Activated T-helper 1 cell treated with anti-CD3 and anti-CD28 coated beads, Interleukin-2, amount 50 U/mL, for 16 hours (primary cell): Measurements from ENCODE around the gene ARHGAP26.

Experiments
- DNase-seq, 2 donors: peaks; one replicate each; pipeline ENCODE4 v3.0.0-alpha.2; 2020; ENCODE audit warnings: low read depth in 1 of 2, low spot score in 1 of 2

Gene ARHGAP26

DNA sequence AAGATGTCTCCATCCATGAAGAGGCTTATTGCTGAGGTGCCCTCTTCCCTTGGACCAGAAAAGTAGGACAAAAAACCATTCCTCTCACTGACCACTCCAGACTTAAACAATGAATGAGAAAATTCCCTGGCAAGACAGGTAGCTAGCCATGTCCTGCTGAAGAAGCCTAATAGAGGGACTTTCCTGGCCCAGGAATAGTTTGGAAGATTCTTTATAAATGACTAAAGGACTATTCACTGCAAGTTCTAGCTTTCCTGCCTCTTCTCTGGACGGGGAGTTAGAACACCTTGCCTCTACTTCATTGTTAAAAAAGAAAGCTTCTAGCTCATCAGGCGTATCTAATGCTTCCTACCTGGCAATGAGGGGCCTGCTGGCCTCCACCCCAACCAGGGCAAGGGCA lies 479.7 kb downstream of the ARHGAP26 start:
- no peak for DNase-seq

DNA sequence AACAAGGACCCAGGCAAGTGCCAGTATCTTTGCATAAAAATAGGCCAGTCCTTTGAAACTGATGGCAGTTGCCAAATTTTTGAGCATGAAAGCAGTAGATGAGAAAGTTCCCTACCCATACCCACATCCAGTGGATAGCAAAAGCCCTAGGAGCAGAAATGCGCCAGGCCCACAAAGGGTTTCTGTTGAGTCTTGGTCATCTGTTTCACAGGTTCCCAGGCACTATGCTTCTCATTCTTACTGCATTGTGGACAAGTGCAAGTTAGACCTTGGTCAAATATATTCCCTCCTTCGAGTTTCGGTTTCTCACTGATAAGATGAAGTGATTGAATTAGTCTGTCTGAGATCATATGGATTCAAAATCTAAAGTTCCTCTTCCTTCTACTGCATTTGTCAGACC lies 481.0 kb downstream of the ARHGAP26 start:
- no peak for DNase-seq

DNA sequence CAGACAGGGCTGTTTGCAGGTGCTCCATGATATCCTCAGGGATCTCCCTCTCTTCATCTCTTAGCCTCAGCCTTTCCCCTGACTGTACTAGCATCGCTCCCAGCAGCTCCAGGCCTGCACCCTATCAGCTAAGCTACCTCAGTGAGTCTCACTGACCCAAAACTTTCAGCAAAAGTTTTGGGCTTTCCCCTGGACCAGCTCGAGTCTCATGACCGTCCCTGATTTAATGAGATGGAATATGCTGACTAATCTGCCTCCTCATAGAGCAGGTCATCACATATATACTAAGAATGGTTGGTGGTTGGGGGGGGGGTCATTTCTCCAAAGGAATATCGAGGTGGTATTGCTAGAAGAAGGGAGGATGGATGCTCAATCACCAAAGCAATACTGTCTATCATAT lies 481.8 kb downstream of the ARHGAP26 start:
- DNase-seq = no peak

DNA sequence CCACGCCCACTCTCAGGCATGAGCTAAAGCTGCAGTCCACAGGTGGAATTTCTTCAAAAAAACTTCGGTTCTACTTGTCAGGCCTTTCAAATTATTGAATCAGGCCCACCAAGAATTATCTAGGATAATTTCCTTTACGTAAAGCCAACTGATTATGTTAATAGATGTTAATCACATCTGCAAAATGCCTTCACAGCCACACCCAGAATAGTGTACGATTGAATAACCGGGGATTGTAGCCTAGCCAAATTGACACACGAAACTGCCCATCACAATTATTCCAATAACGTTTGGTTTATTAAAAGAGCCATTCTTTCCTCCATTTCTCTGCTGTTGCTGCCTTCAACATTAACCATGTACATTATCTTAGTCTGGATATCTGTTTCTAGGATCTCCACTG lies 484.6 kb downstream of the ARHGAP26 start:
- DNase-seq = no peak

DNA sequence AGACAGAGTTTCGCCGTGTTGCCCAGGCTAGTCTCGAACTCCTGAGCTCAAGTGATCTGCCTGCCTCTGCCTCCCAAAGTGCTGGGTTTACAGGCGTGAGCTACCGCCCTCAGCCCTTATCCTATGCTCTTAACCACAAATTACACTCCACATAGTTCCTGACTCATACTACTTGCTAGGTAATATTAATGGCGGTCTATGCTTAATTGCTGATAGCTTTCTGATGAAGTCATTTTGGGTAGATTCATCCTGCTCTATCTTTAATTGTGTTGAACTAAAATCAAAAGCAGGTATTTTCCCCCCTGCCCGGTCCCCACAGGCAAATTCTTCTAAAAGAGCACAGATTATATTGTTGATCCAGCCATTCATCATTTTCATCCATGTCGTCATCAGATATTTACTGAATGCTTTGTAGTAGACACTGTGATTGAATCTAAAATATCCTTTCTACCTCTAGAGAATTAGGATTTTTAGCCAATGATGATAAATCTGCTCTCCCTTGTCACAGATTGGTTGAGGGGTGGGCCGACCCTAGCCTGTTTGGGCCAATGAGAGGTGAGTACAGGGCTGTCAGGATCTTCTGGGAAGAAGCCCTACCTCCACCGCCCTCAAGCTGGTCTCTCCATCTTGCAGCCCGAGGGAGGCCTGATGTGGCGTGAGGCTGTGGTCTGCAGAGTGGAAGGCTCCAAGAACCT lies 488.5 kb downstream of the ARHGAP26 start:
- no peak for DNase-seq

DNA sequence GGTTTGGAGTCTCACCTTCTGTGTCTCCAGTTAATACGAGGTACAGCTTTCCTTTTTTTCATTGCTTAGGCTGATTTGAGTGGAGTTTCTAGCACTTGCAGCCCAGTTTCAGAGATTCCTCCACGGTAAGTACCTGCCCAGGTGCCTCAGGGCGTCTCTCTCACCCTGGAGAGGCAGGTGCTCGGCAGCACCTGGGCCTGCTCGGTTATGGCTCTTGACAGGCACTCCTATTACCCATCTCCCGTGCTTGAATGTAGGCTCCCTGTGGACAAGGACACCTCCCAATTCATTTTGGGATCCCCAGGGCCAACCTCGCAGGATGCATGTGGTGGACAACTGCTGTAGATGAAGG lies 489.1 kb downstream of the ARHGAP26 start:
- no peak for DNase-seq

DNA sequence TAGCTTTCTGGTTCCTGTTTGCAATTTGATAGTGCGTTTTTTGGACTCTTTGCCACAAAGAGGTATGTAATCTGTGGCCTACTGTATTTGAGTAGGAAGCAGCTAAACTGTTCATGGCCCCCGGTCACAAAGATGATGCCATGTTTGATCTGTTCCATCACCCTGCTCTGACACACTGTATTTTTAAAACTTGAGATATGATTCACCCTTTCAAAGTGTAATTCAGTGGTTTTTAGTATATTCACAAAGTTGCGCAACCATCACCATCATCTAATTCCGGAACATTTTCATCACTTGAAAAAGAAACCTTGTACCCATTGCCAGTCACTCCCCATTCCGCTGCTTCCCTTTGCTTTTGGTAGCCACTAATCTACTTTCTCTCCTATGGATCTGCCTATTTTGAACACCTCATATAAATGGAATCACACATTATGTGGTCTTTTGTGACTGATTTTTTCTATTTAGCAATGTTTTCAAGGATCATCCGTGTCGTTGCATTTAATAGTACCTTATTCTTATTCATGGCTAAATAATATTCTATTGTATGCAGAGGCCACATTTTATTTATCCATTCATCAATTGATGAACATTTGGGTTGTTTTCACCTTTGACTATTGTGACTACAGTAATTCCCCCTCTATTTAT lies 491.7 kb downstream of the ARHGAP26 start:
- DNase-seq = no peak

DNA sequence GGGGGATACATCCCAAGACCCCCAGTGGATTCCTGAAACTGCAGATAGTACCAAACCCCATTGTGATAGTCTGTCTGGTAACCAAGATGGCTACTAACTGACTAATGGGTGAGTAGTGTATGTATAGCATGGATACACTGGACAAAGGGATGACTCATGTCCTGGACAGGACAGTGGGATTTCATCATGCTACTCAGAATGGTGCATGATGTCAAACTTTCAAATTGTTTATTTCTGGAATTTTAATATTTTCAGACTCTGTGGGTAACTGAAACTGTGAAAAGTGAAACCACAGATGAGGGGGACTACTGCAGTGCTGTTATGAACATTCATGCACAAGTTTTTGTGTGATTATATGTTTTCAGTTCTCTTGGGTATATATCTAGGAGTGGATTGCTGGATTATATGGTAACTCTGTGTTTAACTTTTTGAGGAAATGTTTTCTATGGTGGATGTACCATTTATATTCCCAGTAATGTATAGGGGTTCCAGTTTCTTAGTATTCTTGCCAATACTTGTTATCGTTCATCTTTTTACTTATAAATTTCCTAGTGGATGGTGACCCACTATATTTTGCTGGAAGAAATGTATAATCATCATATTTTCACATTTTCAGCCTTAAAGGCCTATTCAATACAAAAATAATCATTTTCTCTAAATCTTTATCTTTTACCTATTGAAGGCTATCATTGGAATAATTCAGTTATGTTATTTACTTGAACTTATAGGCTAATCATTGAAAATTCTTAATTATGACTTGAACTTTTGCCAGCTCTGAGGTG lies 492.4 kb downstream of the ARHGAP26 start:
- no peak for DNase-seq

DNA sequence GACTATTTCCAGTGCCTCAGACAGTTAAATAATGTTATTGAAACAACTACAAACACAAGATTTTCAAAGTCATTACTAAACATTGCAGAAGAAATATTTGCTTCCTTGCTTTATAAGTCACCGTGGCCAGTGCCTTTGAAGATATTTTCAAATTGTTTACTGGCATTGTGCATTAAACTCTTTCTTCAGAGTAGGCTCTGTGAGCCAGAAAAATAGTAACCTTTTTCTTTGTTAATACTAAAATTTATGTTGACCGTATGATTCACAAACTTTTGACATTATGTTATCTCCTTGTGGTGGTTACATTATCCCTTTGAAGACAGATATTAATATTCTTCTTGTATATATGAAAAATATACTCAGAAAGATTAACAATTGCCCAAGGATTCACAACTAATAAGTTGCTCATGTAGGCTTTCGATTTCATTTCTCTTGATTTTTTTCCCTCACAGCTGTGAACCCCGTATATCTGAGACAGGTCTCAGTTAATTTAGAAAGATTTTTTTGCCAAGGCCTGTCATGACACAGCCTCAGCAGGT lies 493.2 kb downstream of the ARHGAP26 start:
- DNase-seq = no peak

DNA sequence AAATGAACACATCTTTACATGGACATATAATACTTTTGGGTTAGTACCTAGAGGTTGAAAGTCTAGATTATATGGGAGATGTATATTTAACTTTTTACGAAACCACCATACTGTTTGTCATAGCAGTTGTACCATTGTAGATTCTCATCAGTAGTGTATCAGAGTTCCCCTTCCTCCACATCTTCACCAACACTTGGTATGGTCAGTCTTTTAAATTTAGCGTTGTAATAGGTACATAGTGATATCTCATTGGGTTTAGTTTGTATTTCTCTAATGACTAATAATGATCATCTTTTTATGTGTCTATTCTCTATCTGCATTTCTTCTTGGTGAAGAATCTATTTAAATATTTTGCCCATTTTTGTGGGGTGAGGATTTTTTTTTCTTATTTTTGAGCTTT lies 495.8 kb downstream of the ARHGAP26 start:
- DNase-seq = no peak

DNA sequence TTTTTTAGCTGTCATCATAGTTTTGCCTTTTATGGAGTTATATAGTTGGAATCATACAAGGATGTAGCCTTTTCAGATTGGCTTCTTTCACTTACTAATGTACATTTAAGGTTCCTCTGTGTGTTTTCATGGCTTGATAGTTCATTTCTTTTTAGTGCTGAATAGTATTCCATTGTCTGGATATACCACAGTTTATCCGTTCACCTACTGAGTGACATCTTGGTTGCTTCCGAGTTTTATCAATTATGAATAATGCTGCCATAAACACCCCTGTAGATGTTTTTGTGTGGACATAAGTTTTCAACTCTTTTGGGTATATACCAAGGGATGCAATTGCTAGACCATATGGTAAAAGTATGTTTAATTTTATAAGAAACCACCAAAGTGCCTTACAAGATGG lies 497.0 kb downstream of the ARHGAP26 start:
- no peak for DNase-seq

DNA sequence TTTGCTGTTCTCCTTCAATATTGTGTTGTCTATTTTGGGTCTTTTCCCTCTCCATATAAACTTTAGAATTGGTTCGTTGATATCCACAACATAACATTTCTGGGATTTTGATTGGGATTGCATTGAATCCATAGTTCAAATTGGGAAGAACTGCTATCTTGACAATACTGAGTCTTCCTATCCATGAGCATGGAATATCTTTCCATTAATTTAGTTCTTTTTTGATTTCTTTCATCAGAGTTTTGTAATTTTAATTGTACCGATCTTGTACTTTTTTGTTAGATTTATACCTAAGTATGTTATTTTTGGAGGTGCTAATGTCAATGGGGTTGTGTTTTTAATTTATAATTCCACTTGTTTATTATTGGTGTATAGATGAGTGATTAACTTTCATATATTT lies 498.2 kb downstream of the ARHGAP26 start:
- no peak for DNase-seq

DNA sequence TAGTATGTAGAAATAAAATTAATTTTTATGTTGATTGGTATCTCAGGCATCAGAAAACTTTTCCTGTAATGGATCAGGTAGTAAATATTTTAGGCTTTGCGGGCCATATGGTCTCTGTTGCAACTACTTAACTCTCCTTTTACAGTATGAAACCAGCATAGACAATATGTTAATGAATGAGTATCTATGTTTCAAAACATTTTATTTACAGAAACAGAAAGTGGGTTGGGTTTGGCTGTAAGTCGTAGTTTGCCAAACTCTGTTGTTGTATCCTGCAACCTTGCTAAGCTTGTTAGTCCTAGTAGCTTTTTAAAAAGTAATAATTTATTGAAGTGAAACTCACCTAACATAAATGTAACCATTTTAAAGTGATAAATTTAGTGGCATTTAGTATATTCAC lies 501.3 kb downstream of the ARHGAP26 start:
- no peak for DNase-seq

DNA sequence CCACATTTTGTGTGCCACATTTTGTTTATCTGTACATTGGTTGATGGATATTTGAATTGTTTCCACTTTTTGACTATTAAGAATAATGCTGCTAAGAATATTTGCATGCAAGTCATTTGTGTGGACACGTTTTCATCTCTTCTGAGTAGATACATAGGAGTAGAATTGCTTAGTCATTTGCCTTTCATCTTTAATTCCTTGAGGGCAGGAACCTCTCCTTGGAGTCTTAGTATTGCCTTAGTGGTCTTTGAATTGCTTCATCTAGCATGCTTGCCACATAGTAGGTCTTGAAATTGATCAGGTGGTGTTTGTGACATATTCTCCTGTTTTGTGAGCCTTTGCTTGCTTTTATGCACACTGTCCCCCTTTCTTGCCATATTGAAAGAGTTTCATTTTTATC lies 504.8 kb downstream of the ARHGAP26 start:
- DNase-seq = no peak

DNA sequence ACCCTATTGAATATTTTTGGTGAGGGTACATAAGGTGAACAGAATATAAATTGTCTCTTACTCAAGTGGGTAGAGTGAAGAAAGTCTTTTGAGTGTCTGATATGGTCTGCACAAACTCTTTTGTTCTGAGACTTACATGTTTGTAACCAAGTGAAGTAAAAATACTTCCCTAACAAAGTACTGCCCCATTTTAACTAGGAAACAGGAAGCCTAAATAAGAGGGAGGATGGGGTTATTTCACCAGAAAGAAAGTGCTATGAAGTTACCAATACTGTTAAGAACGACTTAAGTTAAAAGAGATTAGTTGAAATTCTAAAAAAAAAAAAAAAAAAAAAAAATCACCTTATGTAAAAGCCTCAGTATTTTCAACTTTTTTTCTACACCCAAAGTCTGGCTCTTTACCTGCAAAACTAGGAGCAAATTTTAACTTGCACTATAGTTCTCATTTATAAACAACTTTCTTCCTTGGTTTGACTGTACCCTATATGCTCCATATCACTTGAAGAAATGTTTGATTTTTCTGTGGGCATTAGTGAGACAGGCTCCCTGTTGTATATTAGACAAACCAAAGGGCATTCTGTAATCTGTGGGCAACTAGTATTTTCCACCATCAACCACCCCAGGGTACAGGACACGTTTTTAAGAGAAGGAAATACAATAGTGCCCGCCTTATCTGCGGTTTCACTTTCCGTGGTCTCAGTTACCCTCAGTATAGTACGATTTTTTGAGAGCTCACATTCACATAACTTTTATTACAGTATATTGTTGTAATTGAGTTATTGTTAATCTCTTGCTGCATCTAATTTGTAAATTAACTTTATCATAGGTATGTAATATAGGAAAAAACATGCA lies 505.6 kb downstream of the ARHGAP26 start:
- no peak for DNase-seq

DNA sequence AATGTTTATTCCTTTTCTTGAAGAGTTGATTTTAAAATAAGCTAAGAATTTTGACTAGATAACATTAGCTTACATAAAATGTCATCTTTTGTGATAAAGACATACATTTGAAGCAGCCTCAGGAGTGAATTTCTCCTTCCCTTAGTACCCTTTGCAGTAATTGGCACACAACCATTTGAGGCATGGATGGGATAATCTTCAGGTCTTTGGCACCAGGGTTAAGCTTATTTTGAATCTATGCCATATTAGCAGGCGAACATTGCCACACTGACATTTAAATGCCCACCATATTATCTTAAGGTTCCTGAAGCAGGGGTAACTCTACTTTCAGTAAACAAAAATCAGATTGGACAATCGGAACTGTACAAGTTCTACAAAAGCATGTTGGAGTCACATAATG lies 507.4 kb downstream of the ARHGAP26 start:
- DNase-seq = no peak
